Thyroid gland (tissue), 4 donors: Measurements from ENCODE around the gene RPS6KL1.

Source experiments
- CTCF ChIP-seq, 6 experiments: fragments of 200-600 bp in 3 of 6; fragments of 450-650 bp in 3 of 6; sonication (generic) in 3 of 6; IDR thresholded peaks; one replicate each; pipeline ENCODE4 v1.5.1; 2016 to 2019; ENCODE audit warnings: antibody characterized with exemption in 6 of 6, mild to moderate bottlenecking in 2 of 6, inconsistent platforms in 1 of 6, moderate library complexity in 1 of 6
- POLR2A ChIP-seq, 2 donors: fragments of 450-650 bp; IDR thresholded peaks; one replicate each; pipeline ENCODE4 v1.6.1; 2017; ENCODE audit warnings: antibody characterized with exemption in 2 of 2, mild to moderate bottlenecking in 2 of 2, moderate library complexity in 1 of 2

- no peak for TF ChIP-seq CTCF (IDR thresholded peaks at IDR 0.05)
- peak in 1 of 2 donors; percentile 69 for TF ChIP-seq POLR2A (IDR thresholded peaks at IDR 0.05)
These were observed 31.3 kb upstream of the RPS6KL1 start for GRCh38 chr14:74954232-74954946.
